GM19238 (cell line): Measurements from ENCODE around the gene CALCA.

Source experiments
- DNase-seq: peaks from one replicate; pipeline ENCODE4 v3.0.0; 2011; ENCODE audit warnings: low spot score; ENCODE audit not compliant: insufficient read length

CALCA gene

DNA sequence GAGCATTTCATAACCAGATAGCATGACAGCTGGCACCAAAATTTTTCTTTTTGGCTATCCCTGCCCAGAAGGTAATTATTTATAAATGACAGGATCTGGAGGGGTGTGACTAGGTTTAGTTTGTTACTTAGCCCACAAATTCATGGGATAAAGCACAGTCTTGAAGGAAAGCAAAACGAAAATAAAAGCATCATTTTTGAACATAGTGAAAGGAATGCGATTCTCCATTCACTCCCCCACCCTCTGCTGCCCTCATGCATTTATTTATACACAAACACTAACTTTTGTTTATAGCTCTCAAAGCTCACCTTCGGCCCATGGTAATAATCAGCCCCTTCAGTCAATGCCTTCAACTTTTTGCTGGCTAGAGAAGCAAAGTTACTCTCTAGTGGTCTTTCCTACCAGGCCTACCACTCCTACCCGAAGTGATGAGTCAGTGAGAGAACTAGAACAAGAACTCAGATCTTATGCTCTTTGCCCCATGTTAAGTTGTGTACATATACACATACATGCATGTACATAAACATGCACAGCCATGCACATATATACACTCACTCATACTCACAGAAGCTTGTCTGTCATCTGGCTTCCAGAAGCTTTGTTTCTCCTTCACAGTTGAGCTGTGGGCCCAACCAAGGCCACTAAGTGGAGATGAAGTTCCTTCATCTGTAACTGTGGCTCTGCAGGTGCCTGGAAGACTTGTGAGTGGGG is 22.6 kb downstream of the CALCA start:
- no peak for DNase-seq

DNA sequence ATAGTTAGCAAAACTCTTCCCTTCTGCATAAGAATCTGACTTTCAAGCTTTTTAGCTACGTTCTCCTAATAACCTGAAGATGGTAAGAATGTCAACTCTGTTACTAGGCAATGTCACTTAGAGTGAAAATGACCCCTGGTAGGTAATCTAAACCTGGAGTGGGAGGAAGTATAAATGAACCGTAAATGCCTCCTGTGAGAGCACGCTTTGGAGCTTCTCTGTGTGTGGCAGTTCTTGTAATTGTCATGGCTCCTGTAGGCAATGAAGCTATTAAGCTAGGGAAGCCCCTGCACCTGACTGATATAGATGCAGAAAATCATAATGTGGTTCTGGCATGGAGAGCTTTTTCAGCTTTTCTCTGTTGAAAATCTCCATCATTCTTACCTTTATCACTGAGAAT is 29.4 kb downstream of the CALCA start:
- no peak for DNase-seq

DNA sequence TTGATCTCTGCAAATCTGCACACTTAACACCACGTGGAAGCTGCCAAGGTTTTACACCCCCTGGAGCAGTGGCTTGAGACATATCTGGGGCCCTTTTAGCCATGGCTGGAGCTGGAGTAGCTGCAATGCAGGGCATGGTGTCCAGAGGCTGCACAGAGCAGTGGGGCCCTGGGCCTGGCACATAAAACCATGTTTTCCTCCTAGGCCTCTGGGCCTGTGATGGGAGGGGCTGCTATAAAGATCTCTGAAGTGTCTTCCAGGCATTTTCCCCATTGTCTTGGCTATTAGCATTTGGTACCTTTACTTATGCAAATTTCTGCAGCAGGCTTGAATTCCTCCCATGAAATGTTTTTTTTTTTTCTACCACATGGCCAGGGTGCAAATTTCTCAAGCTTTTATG is 33.2 kb downstream of the CALCA start:
- DNase-seq: no peak

DNA sequence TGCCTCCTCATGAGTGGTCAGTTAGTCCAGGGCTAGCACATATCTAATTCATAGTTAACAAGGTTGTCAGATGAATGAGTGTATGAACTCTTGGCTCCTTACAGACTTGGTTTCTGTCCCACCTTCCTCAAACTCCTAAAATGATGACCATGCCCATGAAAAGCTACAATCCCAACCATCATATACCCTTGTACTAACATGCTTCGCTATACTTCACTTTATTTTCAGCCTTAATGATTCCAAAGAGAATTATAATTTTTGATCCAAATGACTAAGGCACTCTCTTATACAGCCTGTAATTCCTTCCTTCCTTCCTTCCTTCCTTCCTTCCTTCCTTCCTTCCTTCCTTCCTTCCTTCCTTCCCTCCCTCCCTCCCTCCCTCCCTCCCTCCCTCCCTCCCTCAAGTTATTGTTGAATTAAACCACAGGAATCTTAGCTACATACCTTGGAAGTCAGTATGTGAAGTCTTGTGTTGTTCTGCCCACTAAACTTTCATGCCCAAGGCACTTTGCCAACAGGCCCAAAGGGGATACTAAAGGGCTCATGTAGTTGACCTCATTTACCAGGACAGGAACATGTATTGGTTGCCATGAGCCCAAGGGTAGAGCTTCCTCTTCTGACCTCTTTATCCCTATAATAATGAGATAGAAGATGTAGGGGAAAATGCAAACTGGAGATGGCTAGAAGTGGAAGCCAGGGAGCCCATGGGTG is 37.4 kb downstream of the CALCA start:
- DNase-seq: no peak

DNA sequence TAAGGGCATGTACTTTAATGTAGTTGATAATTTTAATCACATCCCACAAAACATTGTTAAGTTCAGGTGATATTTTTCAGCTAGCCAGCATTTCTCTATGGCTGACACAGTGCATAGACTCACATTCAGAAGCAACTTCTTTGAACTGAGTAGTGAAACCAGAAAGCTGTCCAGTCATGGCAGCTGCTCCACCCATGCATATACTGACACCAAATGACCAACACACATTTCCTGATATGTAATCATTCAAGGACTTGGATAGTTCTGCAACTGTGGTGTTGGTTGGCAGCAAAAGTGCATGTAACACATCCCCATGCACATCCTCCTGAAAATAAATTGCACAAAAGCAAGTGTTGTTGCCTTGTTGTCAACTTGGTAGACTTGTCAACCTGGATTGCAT is 39.7 kb downstream of the CALCA start:
- no peak for DNase-seq

DNA sequence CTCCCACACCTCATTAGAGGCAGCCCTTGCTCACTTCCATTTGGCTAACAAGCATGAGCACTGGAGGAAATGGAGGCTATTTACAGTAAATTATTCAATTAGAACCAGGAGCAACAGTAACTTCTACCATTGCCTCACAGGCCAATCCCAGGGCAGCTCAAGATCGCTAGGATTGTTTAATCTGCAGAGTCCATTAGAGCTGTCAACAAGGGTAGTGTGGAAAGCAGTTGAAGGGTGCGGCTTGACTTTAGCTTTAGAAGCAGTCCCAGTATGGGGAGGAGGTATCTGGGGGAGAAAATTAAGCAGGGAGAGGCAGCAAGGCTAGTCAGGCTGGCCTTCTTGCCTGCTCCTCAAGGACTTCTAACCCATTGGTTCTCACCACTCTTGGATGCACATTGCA is 41.8 kb downstream of the CALCA start:
- DNase-seq: no peak

DNA sequence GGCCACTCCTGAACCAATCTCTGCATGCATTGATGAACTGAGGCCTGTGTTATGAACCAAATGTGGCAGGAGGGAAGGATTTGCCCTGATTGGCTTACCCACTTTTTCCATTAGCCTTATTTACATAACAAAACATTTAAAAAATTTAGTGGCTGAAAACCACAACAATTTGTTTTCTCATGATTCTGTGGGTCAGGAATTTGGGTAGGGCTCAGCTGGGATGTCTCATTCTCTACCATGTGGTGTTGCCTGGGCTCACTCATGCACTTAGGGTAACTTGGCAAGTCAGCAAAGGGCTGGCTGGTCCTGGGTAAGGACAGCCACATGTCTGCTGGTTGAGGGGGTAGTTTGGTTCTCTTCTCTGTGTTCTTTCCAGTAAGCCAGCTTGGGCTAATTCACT is 45.0 kb downstream of the CALCA start:
- no peak for DNase-seq

DNA sequence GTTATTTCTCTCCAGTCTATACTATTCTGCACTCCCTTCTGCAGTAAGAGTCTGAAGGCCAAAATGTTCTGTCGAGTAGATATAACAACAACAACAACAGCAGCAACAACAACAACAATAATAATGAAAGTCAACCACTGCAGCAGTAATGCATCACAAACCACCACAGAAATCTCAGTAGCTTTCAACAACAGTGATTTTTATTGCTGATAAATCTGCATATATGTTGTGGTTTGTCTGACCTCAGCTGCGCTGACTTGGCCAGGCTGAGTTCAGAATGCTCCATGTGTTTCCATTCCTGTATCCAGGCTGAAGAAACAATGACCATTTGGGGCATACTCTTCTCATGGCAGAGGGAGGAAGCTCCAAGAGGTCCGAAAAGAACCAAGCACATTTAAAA is 47.8 kb downstream of the CALCA start:
- no peak for DNase-seq
